Measurements from ENCODE around the gene DOCK4. TPM values are rescaled to one million over a fixed set of nuclear protein-coding genes. Genes with fewer than 3 reads are reported as not detected.

Gene DOCK4
- total RNA-seq, 1 donor = 31.8 TPM

GRCh38 chr7:111710839-111711380 is 495.3 kb downstream of the DOCK4 start:
- TF ChIP-seq, protein P1, sequence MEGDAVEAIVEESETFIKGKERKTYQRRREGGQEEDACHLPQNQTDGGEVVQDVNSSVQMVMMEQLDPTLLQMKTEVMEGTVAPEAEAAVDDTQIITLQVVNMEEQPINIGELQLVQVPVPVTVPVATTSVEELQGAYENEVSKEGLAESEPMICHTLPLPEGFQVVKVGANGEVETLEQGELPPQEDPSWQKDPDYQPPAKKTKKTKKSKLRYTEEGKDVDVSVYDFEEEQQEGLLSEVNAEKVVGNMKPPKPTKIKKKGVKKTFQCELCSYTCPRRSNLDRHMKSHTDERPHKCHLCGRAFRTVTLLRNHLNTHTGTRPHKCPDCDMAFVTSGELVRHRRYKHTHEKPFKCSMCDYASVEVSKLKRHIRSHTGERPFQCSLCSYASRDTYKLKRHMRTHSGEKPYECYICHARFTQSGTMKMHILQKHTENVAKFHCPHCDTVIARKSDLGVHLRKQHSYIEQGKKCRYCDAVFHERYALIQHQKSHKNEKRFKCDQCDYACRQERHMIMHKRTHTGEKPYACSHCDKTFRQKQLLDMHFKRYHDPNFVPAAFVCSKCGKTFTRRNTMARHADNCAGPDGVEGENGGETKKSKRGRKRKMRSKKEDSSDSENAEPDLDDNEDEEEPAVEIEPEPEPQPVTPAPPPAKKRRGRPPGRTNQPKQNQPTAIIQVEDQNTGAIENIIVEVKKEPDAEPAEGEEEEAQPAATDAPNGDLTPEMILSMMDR (IDR thresholded peaks at IDR 0.05; ENCODE audit: extremely low read depth, low read depth, low read length) = no peak
- H3K4me1 ChIP-seq (ENCODE audit: insufficient read depth, low read length) = no peaks in the 10 kb centered on the region
- H3K27me3 ChIP-seq (ENCODE audit: insufficient read depth, low read length) = no peaks in the 10 kb centered on the region
- no peak overlapping the region for H3K4me3 ChIP-seq (ENCODE audit: insufficient read depth, low read length)
- H3K4me2 ChIP-seq (ENCODE audit: insufficient read depth, low read length) = no peak overlapping the region
- H4K20me1 ChIP-seq (ENCODE audit: insufficient read depth, low read length) = no peaks in the 10 kb centered on the region
- no peak overlapping the region for H3K27ac ChIP-seq (ENCODE audit: low read depth, low read length)
- DNase-seq (ENCODE audit: insufficient read length, low spot score, missing footprints) = no peak
- no peaks in the 10 kb centered on the region for H3K9me3 ChIP-seq (ENCODE audit: low read depth, low read length)
- no peaks in the 10 kb centered on the region for H3K79me2 ChIP-seq (ENCODE audit: insufficient read depth, low read length)
- no peak overlapping the region for H2AFZ ChIP-seq (ENCODE audit: low read length)
- H3K36me3 ChIP-seq (ENCODE audit: insufficient read depth, low read length) = no peaks in the 10 kb centered on the region

DNA sequence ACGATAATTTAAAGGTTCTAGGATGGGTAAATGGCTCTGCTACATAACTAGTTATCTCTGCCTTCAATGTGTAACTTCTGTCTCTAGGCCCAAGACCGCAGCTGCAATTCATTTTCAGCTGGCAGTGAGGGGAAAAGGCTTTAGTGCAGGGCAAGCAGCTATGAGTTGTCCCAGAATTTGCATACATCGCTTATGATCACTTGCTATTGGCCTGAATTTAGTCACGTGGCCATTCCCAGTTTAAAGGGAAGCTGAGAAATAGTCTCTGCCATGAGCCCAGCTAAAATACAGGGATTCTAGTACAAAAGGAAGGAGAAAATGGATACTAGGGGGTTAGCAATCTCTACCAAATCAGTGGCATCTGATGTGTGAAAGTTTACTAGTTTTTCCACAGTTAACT is 498.1 kb downstream of the DOCK4 start:
- no peak overlapping the region for H3K4me3 ChIP-seq (ENCODE audit: insufficient read depth, low read length)
- no peaks in the 10 kb centered on the region for H3K4me1 ChIP-seq (ENCODE audit: insufficient read depth, low read length)
- no peak overlapping the region for H3K4me2 ChIP-seq (ENCODE audit: insufficient read depth, low read length)
- no peaks in the 10 kb centered on the region for H3K27me3 ChIP-seq (ENCODE audit: insufficient read depth, low read length)
- DNase-seq (ENCODE audit: insufficient read length, low spot score, missing footprints) = no peak
- TF ChIP-seq, protein P1 (IDR thresholded peaks at IDR 0.05; ENCODE audit: extremely low read depth, low read depth, low read length) = no peak
- H3K9me3 ChIP-seq (ENCODE audit: low read depth, low read length) = no peaks in the 10 kb centered on the region
- H4K20me1 ChIP-seq (ENCODE audit: insufficient read depth, low read length) = no peaks in the 10 kb centered on the region
- H2AFZ ChIP-seq (ENCODE audit: low read length) = no peak overlapping the region
- no peak overlapping the region for H3K27ac ChIP-seq (ENCODE audit: low read depth, low read length)
- no peaks in the 10 kb centered on the region for H3K79me2 ChIP-seq (ENCODE audit: insufficient read depth, low read length)
- no peaks in the 10 kb centered on the region for H3K36me3 ChIP-seq (ENCODE audit: insufficient read depth, low read length)

- H2AFZ ChIP-seq (ENCODE audit: low read length) = no peak overlapping the region
- H4K20me1 ChIP-seq (ENCODE audit: insufficient read depth, low read length) = no peaks in the 10 kb centered on the region
- no peak overlapping the region for H3K27ac ChIP-seq (ENCODE audit: low read depth, low read length)
- H3K9me3 ChIP-seq (ENCODE audit: low read depth, low read length) = no peaks in the 10 kb centered on the region
- H3K36me3 ChIP-seq (ENCODE audit: insufficient read depth, low read length) = no peaks in the 10 kb centered on the region
- H3K4me2 ChIP-seq (ENCODE audit: insufficient read depth, low read length) = no peak overlapping the region
- DNase-seq (ENCODE audit: insufficient read length, low spot score, missing footprints) = no peak
- H3K4me3 ChIP-seq (ENCODE audit: insufficient read depth, low read length) = no peak overlapping the region
- H3K27me3 ChIP-seq (ENCODE audit: insufficient read depth, low read length) = no peaks in the 10 kb centered on the region
- no peaks in the 10 kb centered on the region for H3K4me1 ChIP-seq (ENCODE audit: insufficient read depth, low read length)
- TF ChIP-seq, protein P1 (IDR thresholded peaks at IDR 0.05; ENCODE audit: extremely low read depth, low read depth, low read length) = no peak
- no peaks in the 10 kb centered on the region for H3K79me2 ChIP-seq (ENCODE audit: insufficient read depth, low read length)
These were observed 500.4 kb downstream of the DOCK4 start for GRCh38 chr7:111705807-111706206.

DNA sequence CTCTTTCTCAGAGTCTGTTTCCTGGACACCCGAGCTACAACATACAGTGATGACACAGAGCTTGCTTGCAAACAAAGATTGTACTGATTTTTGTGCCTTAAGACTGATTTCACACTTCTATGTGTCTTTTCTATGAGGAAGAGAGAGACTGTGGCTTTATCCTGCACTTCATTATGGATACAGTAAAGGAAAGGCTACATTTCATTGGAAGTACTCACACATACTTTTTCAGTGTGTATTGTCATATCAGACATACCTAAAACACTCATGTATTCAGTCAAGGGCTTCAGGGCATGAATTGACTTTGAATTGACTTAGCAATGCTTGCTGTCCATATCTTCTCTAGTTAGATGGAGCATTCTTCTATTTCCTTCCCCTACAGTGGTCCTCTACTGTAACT is 508.4 kb downstream of the DOCK4 start:
- no peaks in the 10 kb centered on the region for H3K4me1 ChIP-seq (ENCODE audit: insufficient read depth, low read length)
- H3K27ac ChIP-seq (ENCODE audit: low read depth, low read length) = no peak overlapping the region
- no peaks in the 10 kb centered on the region for H3K79me2 ChIP-seq (ENCODE audit: insufficient read depth, low read length)
- H3K4me3 ChIP-seq (ENCODE audit: insufficient read depth, low read length) = no peak overlapping the region
- no peaks in the 10 kb centered on the region for H3K27me3 ChIP-seq (ENCODE audit: insufficient read depth, low read length)
- no peaks in the 10 kb centered on the region for H3K36me3 ChIP-seq (ENCODE audit: insufficient read depth, low read length)
- no peak overlapping the region for H3K4me2 ChIP-seq (ENCODE audit: insufficient read depth, low read length)
- no peaks in the 10 kb centered on the region for H4K20me1 ChIP-seq (ENCODE audit: insufficient read depth, low read length)
- no peak for DNase-seq (ENCODE audit: insufficient read length, low spot score, missing footprints)
- H2AFZ ChIP-seq (ENCODE audit: low read length) = no peak overlapping the region
- no peaks in the 10 kb centered on the region for H3K9me3 ChIP-seq (ENCODE audit: low read depth, low read length)
- TF ChIP-seq, protein P1 (IDR thresholded peaks at IDR 0.05; ENCODE audit: extremely low read depth, low read depth, low read length) = no peak
